GM21390 (cell line): ENCODE data around the gene TCTA.

ENCODE experiments used
- ATAC-seq: cut with Tn5 transposase; IDR thresholded peaks from one replicate; pipeline ENCODE4 v1.9.1; 2021; ENCODE audit not compliant: unreplicated experiment

TCTA gene

GRCh38 chr3:49410066-49410845, 2.0 kb upstream of the TCTA start:
- no peak for ATAC-seq

DNA sequence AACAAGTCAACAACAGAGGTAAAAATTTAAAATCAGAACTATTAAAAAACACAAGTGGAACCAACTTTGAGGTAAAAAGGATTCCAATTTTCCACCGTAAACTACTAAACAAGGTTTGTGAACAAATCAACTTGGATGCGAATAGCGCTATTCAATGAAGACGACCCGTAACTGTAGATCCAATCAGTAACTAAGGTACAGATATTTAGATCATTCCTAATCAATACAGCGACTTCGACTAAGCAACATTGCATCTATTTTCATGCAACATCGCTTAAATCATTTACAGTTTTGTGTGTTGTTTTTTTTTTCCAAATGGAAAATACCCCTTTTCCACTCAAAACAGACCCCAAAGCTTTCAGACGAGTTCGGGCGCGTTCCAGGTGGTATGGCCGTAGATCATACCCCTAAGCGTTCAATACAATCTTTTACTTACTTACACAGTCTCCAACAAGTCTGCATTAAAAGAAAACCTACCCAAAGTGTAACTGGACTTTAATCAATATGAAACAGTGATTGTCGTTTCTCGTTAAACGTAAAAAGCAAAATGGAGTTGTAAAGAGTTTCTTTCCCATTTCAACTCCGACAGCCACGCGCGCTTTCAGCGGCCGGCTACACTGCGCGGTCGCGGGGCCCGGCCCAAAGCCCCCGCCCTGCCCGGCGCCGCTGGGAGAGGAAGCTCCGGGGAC, 1.2 kb upstream of the TCTA start:
- ATAC-seq = no peak

DNA sequence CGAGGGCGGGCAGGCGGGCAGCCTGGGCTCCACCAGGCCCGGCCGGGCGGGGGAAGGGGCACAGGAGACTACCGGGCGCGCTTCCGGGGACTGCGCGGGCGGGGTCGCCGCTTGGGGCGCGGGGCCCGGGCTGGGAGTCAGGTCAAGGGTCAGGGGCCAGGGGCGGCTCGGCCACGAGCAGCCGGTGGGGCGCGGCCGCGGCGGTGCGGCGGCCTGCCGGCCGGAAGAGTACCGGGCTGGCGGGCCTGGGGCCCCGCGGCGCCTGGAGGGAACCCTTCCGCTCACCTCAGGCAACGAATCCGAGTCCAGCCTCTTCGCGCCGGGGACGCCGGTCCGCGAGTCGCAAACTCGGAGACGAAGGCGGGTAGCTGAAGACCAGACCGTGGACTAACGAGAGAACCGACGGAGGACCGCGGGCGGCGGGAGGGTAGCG, 672 bp upstream of the TCTA start:
- peak; percentile 29 for ATAC-seq

DNA sequence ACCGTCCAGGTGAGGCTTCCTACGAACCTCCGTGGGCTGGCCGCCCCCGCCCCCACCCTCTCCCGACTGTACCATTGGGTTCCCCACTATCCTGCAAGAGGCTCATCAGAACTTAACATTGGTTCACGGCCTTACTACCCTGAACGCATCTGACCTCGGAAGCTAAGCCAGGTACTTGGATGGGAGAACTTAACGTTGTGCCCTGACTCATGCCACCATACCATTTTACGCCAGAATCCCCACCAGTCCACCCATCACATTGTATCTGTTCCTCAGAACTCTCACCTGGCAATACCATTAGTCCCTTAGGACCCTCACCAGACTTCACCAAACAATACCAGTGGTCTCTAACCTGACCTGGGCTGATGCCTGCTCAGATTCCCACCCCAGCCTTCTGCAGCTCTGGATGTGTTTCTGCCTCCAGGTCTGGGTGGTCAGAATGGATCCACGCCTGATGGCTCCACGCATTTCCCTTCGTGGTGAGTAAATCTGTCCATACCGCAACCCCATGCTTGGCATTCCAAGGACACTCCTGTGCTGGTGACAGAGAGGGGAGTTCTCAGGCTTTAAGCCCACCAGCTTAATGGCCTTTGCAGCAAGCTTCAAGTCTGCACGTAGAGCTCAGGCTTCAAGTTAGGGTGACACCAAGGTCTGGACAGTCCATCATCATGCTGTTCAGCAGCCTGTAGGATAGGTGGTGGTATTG, 562 bp downstream of the TCTA start:
- ATAC-seq = no peak

DNA sequence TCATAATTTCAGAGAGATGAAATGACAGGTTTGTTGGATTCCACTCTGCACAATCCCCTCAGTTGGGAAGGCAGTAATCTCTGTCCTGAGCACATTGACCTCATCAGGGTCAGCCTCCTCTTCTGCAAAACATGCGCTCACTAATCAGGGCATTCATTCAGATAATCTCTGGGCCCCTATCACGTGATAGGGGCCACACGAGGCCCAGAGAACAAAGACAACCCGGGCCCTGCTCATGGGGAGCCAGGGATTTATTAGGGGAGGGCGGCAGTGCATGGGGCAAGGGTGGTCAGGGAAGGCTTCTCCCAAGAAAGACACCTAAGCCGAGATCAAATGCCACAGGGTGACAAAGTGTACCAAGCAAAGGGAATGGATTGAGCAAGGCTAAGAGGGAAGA, 1.1 kb downstream of the TCTA start:
- no peak for ATAC-seq

- ATAC-seq = no peak
Measured at GRCh38 chr3:49414753-49415152, 2.5 kb downstream of the TCTA start.

DNA sequence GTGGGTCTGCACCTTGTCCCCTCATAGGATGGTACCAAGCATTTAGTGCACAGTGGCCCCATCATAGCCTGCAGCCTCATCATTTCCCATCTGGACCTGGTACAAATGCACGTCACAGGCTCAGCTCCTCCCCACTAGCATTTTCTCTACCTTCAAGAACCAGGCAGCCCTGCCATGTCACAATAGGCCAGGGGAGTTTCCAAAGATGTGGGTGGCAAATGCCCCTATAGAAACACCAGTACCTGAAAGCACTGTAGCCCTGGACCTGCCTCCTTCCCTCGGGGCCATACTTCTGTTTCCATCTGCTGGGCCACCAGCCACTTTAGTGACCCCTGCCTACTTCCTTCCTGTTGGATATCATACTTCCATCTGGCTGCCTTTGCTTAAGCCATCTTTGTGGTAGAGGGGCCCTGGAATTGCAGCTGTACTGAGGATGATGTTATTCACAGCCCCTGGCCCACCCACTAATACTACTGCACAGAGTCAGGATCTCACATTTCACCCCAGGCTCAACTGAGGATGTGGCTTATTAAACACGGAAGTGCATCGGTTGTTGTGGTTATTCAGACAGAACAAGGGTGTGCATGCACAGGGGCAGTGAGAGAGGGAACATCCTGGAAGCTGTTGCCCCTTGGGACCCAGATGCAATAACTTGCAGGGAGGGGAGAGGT, 3.8 kb downstream of the TCTA start:
- no peak for ATAC-seq

- ATAC-seq = no peak
Measured at GRCh38 chr3:49416867-49417266, 4.6 kb downstream of the TCTA start.

GRCh38 chr3:49417516-49418120, 5.4 kb downstream of the TCTA start:
- no peak for ATAC-seq

DNA sequence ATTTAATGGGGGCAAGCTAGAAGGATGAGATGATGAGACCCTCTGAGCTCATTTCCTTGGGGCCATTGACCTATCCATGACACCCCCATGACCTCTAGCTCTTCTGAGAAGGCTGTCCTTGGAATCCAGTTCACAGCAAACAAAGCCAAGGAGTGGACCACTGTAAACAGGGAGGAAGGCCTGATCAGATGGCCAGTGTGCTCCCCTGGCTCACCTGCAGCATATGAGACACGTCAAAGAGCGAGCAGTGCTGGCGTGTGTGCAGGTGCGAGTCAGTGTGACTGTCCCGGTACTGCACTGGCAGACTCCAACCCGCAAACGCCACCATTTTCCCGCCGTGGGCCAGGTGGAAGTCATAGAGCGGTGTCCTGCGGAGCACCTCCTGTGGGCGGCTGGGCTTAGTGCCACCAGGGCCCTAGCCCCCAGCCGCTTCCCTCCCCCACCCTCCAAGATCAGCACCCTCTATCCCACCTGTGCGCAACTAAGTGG, 9.7 kb downstream of the TCTA start:
- ATAC-seq = no peak

- ATAC-seq = no peak
Measured at GRCh38 chr3:49422379-49423248, 10.4 kb downstream of the TCTA start, which contains the start of gene AMT. Gene AMT (minus strand): TSS chr3:49422473. CDS start chr3:49422450, 23 bp downstream.

- no peak for ATAC-seq
Measured at GRCh38 chr3:49424816-49425215, 12.6 kb downstream of the TCTA start.

DNA sequence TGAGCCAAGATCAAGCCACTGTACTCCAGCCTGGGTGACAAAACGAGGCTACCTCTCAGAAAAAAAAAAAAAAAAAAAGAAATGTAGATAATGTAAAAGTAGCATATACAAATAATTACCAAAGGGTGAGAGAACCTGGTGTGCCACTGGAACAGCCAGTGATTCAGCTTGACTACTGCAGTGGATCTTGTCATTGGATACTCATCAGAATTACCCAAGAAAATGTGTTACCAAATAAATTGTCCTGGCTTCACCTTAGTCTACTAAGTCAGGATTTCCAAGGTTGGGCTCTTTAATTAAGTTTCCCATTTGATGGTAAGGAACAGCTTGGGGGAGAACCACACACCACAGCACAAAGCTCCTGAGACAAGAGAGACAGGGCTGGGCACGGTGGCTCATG, 15.4 kb downstream of the TCTA start:
- ATAC-seq = no peak

DNA sequence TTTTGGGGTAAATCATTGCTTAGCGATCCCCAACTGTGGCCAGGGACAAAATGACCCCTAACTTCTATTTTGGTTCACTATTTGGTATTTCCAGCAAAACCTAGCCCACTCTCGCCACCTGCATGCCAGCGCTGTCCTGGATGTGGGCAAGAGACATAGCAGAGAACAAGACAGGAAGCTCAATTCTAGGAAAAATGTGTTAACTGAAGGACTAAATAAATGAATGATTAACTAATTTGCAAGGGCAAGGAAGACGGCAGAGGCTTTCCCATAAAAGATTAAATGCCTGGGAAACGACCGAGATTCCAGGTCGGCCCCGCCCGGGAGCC, 16.5 kb downstream of the TCTA start:
- no peak for ATAC-seq

- ATAC-seq = no peak
Measured at GRCh38 chr3:49434731-49435130, 22.5 kb downstream of the TCTA start.

GRCh38 chr3:49445391-49445790, 33.2 kb downstream of the TCTA start:
- ATAC-seq = no peak

GRCh38 chr3:49453621-49454020, 41.4 kb downstream of the TCTA start:
- no peak for ATAC-seq

- ATAC-seq = no peak
Measured at GRCh38 chr3:49454458-49454857, 42.2 kb downstream of the TCTA start.

DNA sequence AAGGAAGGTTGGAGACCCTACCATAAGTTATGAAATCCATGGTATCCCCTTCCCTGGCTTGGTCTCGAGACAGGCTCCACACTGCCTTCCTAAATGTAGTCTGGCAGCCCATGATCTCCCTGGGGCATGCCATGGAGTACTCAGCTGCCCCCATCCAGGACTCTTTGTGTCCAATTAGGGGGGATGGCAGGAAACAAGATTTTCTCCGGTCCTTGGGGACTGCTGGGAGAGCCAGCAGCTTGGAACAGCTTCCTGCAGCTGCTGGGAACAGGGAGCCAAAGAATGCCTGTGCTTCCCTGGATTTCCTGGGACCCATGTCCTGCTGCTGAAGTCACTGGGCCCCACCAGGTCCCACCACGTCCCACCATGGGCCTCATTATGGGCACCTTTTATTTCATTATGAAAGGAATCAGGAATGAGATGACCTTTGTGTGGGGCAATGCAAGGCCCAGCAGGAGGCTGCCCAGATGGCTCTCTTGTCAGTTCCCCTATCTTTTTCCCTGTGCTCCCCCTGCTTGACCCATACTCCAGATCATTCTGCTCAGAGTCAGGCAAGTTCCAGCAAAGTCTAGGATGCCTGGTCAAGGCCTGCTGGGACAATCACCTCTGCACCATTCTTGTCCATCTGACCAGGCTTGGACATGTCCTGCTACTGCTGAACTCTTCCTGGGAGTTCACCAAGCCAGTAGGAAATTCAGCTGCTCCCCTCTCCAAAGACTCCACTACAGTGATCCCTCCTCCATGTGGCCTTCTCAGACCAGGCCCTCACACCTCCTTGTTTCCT, 42.9 kb downstream of the TCTA start:
- ATAC-seq = no peak
